Measurements from ENCODE around the gene THTPA.

THTPA gene

GRCh38 chr14:23555882-23556699 is at the start of gene THTPA:
Gene THTPA (plus strand): TSS chr14:23556271. CDS start chr14:23556758, 487 bp downstream.
- DNase-seq = peak; percentile 95

- peak; percentile 40 for DNase-seq
Measured at GRCh38 chr14:23512156-23512555, 43.9 kb upstream of the THTPA start.

- DNase-seq = no peak
Measured at GRCh38 chr14:23513005-23513817, 42.9 kb upstream of the THTPA start.

- DNase-seq = no peak
Measured at GRCh38 chr14:23513818-23514643, 42.0 kb upstream of the THTPA start.

- no peak for DNase-seq
Measured at GRCh38 chr14:23514644-23514957, 41.5 kb upstream of the THTPA start.

GRCh38 chr14:23517650-23518326 is 38.3 kb upstream of the THTPA start:
- DNase-seq = no peak

GRCh38 chr14:23518709-23519108 is 37.4 kb upstream of the THTPA start:
- no peak for DNase-seq

- DNase-seq = no peak
Measured at GRCh38 chr14:23520899-23521533, 35.1 kb upstream of the THTPA start.

- no peak for DNase-seq
Measured at GRCh38 chr14:23521785-23522640, 34.1 kb upstream of the THTPA start.

GRCh38 chr14:23522643-23523198 is 33.4 kb upstream of the THTPA start:
- no peak for DNase-seq

GRCh38 chr14:23523229-23524016 is 32.6 kb upstream of the THTPA start:
- DNase-seq = no peak

- DNase-seq = no peak
Measured at GRCh38 chr14:23524954-23525353, 31.1 kb upstream of the THTPA start.

GRCh38 chr14:23525611-23526010 is 30.5 kb upstream of the THTPA start:
- no peak for DNase-seq

GRCh38 chr14:23528555-23528954 is 27.5 kb upstream of the THTPA start:
- DNase-seq = no peak

- no peak for DNase-seq
Measured at GRCh38 chr14:23529016-23529415, 27.1 kb upstream of the THTPA start.

GRCh38 chr14:23530375-23531055 is 25.6 kb upstream of the THTPA start:
- no peak for DNase-seq

GRCh38 chr14:23531391-23531790 is 24.7 kb upstream of the THTPA start:
- DNase-seq = no peak

GRCh38 chr14:23532658-23533057 is 23.4 kb upstream of the THTPA start:
- DNase-seq = no peak

All from CD4-positive, alpha-beta T cell treated with Interleukin-17A for 4 hours (primary cell).